ENCODE results near the gene FAM180B. TPM values are rescaled to one million over a fixed set of nuclear protein-coding genes. Genes with fewer than 3 reads are reported as not detected.

Gene FAM180B
- total and polyA plus RNA-seq, 2 experiments from 2014 or later: not detected

- Histone ChIP-seq H3K79me2 (replicated peaks; ENCODE audit: insufficient read depth) (no peaks in the 10 kb centered on the region), H3K4me2 (no peak overlapping the region; the same call in 1 of the 2 replicates), H4K20me1 (replicated peaks; ENCODE audit: insufficient read depth) (peaks cover 5% of the 10 kb centered on the region; the same call in 1 of the 2 replicates), H3F3A (replicated peaks; ENCODE audit: low read depth) (no peaks in the 10 kb centered on the region), H3K36me3 (ENCODE audit: insufficient read depth) (no peaks in the 10 kb centered on the region), H2AFZ (no peak overlapping the region), H3K4me3 (no peak overlapping the region; the same call in 1 of the 2 replicates), H3K27me3 (ENCODE audit: insufficient read depth) (peaks cover 69% of the 10 kb centered on the region), H3K4me1 (ENCODE audit: insufficient read depth) (peaks cover 23% of the 10 kb centered on the region), H3K27ac (ENCODE audit: low read depth) (no peak overlapping the region), H3K9me2 (ENCODE audit: insufficient read depth) (0 out of 2 replicates have a peak, but pooled peaks cover 6% of the 10 kb centered on the region)
- Mint-ChIP-seq H3K36me3 (ENCODE audit: low read depth) (no peaks in the 10 kb centered on the region), H3K27ac (no peak overlapping the region), H3K27me3 (ENCODE audit: insufficient read depth, low read depth, poor library complexity) (peaks cover 52% of the 10 kb centered on the region), H3K4me1 (peaks cover 21% of the 10 kb centered on the region), H3K9me3 (no peaks in the 10 kb centered on the region), H3K4me3 (peak overlapping the region; percentile 77; the same call in 1 of the 3 replicates)
- DNase-seq (ENCODE audit: low spot score) (no peak), ATAC-seq (no peak)
- no peak for TF ChIP-seq EZH2 (IDR thresholded peaks at IDR 0.05; ENCODE audit: low read depth, unreplicated experiment)
- no peak for TF ChIP-seq REST (IDR thresholded peaks at IDR 0.05; ENCODE audit: unreplicated experiment)
- TF ChIP-seq CREB1 (CRISPR knock-in tag; IDR thresholded peaks at IDR 0.05; ENCODE audit: low read depth): no peak
- TF ChIP-seq ETS1 (IDR thresholded peaks at IDR 0.05): no peak
These were observed 5.8 kb downstream of the FAM180B start for GRCh38 chr11:47592251-47592650.

- Mint-ChIP-seq H3K4me3 (peak overlapping the region; percentile 77), H3K9me3 (no peaks in the 10 kb centered on the region), H3K27me3 (ENCODE audit: insufficient read depth, low read depth, poor library complexity) (peaks cover 50% of the 10 kb centered on the region), H3K36me3 (ENCODE audit: low read depth) (no peaks in the 10 kb centered on the region), H3K4me1 (peaks cover 21% of the 10 kb centered on the region), H3K27ac (no peak overlapping the region)
- Histone ChIP-seq H3K79me2 (replicated peaks; ENCODE audit: insufficient read depth) (no peaks in the 10 kb centered on the region), H3K4me2 (peak overlapping the region; percentile 99), H3K27me3 (ENCODE audit: insufficient read depth) (peaks cover 69% of the 10 kb centered on the region), H3K4me3 (peak overlapping the region; percentile 96), H3K9me2 (ENCODE audit: insufficient read depth) (0 out of 2 replicates have a peak, but pooled peaks cover 6% of the 10 kb centered on the region), H3K4me1 (ENCODE audit: insufficient read depth) (peaks cover 23% of the 10 kb centered on the region), H3K36me3 (ENCODE audit: insufficient read depth) (no peaks in the 10 kb centered on the region), H3K27ac (ENCODE audit: low read depth) (no peak overlapping the region), H2AFZ (peak overlapping the region; percentile 100; the same call in 1 of the 2 replicates), H3F3A (replicated peaks; ENCODE audit: low read depth) (no peaks in the 10 kb centered on the region), H4K20me1 (replicated peaks; ENCODE audit: insufficient read depth) (0 out of 2 replicates have a peak, but pooled peaks cover 5% of the 10 kb centered on the region)
- no peak for ATAC-seq
- TF ChIP-seq JUNB (IDR thresholded peaks at IDR 0.05; ENCODE audit: unreplicated experiment) (no peak), EZH2phosphoT487 (IDR thresholded peaks at IDR 0.05; ENCODE audit: unreplicated experiment) (no peak), ZNF331 (CRISPR knock-in tag; IDR thresholded peaks at IDR 0.05; ENCODE audit: low read depth) (no peak), REST (IDR thresholded peaks at IDR 0.05; ENCODE audit: unreplicated experiment) (no peak)
- no peak for DNase-seq (ENCODE audit: low spot score)
These were observed 6.5 kb downstream of the FAM180B start for GRCh38 chr11:47592970-47593369.
